Measurements from ENCODE around the gene DAZAP1. TPM values are rescaled to one million over a fixed set of nuclear protein-coding genes. Genes with fewer than 3 reads are reported as not detected.
"Not testable (repeated sequence)": the region's sequence is repeated elsewhere in the genome, so short reads cannot be mapped to it uniquely, and the experiment has no call there.

Gene DAZAP1
- total RNA-seq, 1 experiment from 2014 or later = 115 TPM

DNA sequence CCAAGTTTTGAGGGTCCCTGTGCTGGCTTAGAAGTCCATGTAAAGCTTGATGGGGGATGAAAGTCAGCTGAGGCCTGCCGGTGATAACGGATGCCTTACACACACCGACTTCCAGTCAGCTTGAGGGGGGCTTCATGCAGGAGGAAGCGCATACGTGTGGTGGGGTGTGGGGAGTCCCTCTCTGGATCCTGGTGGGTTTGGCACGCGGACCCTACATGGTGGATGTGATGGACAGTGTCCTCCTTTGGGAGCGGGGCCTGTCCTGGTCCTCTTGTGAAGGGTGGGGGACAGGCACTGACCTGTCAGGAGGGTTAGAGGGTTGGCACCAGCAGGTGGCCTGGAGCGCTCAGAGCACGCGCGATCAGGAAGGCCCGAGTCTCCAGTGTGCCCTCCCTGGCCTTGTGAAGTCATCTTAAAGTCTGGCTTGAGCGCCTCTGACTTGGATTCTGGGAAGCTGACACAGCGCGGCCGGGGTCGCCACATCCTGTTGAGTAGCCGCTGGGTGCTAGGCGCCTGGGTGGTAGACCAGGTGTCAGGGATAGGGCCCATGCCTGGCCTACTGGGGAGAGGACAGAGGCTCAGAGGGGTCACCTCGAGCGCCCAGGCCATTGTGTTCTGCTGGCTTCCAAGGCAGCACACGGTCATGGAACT, 2.9 kb downstream of the DAZAP1 start:
- DNase-seq (ENCODE audit: low read depth) = no peak

GRCh38 chr19:1410789-1411188, 3.4 kb downstream of the DAZAP1 start:
- DNase-seq (ENCODE audit: low read depth) = no peak

- no peak for DNase-seq (ENCODE audit: low read depth)
These were observed 4.1 kb downstream of the DAZAP1 start for GRCh38 chr19:1411255-1412191.

GRCh38 chr19:1412323-1412923, 5.0 kb downstream of the DAZAP1 start:
- DNase-seq (ENCODE audit: low read depth) = no peak

- DNase-seq (ENCODE audit: low read depth) = no peak
These were observed 5.8 kb downstream of the DAZAP1 start for GRCh38 chr19:1412995-1413800.

DNA sequence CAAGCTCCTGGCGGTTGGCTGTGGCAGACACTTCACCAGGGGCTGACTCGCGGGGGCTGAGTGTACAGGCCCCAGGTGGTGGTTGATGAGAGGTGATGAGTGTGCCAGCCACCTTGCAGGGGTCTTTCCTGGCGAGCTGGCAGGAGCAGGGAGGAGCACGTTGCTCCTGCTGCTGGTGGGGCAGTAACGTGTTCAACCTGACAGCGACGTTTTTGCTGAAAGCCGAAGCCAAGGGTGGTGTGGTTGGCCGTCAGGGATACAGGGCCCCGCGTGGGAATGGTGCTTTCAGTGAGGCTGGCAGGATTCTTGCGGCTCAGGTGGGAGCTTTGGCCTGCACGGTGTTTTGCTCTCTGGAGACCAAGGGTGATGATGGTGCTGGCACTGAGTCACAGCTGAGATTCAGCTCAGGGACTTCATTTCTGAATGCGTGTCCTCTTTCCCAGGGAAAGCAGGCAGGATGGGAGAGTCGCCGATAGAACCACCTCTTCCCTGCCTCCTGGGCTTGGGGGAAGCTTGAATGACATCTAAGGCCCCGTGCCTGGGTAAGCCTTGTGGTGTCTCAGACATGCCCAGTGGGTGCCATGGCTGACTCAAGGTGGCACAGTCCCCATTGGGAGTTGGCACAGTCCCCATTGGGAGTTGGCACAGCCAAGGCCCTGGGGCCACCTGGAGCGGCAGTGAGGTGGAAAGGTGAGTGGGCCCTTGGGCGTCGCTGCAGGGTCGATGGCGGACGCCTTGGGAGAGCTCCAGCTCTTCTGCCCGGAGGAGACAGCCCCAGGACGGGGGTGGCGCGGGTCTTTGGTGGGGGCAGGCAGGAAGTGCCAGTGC, 8.8 kb downstream of the DAZAP1 start:
- DNase-seq (ENCODE audit: low read depth) = no peak

GRCh38 chr19:1417145-1417544, 9.8 kb downstream of the DAZAP1 start:
- DNase-seq (ENCODE audit: low read depth) = no peak

- DNase-seq (ENCODE audit: low read depth) = no peak
These were observed 10.5 kb downstream of the DAZAP1 start for GRCh38 chr19:1417681-1418495.

- no peak for DNase-seq (ENCODE audit: low read depth)
These were observed 11.1 kb downstream of the DAZAP1 start for GRCh38 chr19:1418496-1418775.

- DNase-seq (ENCODE audit: low read depth) = no peak
These were observed 11.8 kb downstream of the DAZAP1 start for GRCh38 chr19:1418951-1419738.

DNA sequence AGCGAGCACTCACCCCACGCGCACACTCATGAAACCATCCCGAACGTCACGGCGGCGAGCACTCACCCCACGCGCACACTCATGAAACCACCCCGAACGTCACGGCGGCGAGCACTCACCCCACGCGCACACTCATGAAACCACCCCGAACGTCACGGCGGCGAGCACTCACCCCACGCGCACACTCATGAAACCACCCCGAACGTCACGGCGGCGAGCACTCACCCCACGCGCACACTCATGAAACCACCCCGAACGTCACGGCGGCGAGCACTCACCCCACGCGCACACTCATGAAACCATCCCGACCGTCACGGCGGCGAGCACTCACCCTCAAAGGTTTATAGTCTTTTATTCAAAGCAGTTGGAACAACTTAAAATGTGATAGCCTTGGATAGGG, 12.7 kb downstream of the DAZAP1 start:
- DNase-seq (ENCODE audit: low read depth) = not testable (repeated sequence)

DNA sequence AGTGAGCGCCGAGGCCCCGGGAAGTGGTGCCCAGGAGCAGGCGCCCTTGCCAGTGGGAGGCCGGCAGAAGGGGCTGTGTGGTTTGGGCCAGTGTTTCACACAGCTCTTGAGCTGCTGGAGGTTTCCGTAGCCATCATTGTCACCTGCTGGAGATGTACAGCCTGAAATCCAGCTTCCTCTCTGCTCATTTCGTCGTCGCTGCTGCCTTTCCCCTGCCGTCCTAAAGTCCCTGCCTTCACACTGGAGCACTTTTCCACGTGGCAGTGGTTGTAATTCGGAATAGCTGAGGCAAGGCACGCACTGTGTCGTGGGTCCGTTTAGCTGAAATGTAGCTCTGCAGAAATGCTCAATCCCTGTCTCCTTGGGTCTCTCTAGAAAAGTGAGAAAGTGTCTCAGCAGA, 13.2 kb downstream of the DAZAP1 start:
- no peak for DNase-seq (ENCODE audit: low read depth)

DNA sequence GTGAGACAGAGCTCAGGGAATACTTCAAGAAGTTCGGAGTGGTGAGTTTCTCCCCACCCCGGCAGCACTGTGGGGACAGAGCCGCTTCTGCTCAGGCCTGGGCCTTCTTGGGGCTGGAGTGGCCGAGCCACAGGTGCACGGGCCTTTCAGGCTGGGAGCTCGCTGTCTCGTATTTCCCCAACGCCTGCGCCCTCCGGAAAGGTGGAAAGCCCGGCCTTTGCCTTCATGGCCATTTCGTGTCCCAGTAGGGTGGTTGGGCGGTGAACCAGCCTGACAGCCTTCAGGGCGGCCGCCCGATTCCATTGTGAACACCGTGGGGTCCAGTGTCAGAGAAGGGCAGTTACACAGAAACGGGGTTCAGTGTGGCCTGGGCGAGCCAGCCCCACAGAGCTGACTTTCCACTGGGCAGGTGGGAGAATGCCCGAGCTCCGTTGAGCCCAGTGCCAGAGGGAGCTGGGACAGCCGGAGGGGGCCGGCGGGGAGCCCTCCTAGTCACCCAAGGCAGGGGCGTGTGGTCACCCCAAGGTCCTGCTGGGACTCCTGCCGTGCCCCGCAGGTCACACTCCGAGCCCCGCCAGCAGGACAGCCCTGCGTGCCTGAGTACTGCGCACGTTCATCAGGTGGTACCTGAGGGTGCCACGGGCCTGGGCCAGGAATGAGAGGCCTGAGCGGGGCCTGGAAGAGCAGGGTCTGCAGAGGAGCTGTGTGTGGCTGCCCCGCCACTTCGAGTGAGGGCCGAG, 14.0 kb downstream of the DAZAP1 start:
- no peak for DNase-seq (ENCODE audit: low read depth)

DNA sequence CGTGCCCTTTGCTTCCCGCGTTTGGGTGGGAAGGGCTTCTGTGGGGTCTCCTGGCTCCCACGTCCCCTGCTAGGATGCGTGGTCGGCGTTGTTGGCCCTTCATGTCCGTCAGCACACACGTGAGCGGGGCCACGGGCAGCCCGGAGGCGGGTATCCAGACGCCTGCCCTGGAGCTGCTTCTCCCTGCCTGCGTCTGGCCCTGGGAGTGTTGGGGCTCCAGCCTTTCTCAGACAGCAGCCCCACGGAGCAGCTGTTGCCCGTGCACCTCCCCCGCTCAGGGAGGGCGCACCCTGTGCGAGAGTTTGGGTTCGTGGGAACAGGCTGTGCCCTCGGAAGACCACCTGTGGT, 14.5 kb downstream of the DAZAP1 start:
- DNase-seq (ENCODE audit: low read depth) = no peak

- no peak for DNase-seq (ENCODE audit: low read depth)
These were observed 15.0 kb downstream of the DAZAP1 start for GRCh38 chr19:1422360-1422759.

DNA sequence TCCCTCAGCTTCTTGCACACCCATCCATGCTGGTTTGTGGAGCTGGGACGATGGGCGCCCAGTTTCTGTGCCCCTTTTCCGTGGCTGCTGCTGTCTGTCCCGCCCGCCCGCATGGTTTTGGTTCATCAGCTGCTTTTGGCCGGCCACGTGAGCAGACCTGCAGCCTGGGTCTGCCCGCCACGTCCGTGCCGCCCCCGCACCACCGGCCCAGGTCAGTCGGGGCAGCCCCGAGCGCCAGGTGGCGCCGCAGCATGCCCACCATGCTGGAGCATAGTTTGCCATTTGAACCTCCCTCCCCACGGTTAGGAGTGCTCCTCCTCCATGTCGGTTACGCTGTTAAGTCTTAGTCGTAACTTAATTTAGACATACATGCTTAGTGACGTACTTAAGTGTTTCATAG, 15.6 kb downstream of the DAZAP1 start:
- DNase-seq (ENCODE audit: low read depth) = no peak

DNA sequence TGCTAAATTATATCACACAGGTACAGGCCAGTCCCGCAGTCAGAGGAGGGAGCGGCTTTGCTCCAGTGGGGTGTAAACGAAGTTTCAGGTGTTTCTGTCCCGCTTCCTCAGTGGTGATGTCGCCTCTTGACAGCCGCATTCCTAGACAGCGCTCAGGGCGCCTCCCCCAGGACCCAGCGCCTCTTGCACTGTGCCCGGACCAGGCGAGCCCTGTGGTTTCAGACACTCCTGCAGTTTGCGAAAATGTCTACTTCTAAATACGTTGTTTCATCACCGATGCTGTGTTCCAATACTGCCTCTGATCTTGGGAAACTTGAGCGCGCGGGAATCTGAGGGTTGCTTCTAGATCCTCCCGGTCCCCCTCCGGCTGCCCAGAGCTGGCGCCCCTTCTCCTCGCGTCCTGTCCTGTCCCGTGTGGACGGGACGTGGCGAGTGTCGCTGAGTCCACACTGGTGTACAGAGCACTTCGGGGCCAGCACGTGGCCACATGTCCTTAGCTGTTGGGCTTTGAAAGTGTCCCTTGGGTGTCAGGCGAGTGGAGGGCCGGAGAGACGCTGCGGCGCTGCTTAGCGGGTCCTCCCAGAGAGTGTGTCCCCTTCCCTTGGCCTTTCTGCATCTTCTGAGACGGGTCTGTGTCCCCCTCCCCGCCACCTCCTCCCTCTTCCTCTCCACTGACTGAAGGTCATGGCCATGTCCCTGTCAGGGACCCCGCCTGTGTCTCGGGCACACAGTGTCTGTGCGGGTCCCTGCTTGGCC, 16.2 kb downstream of the DAZAP1 start:
- no peak for DNase-seq (ENCODE audit: low read depth)

Measured in Daoy (cell line).